Type B pancreatic cell (in vitro differentiated cells): Measurements from ENCODE around the gene CTDSP2. TPM values are rescaled to one million over a fixed set of nuclear protein-coding genes. Genes with fewer than 3 reads are reported as not detected.
A peak's percentile ranks its signal among the peaks of the same experiment; 100 is the strongest.

Experiments used
- DNase-seq: peaks from one replicate; pipeline ENCODE4 v3.0.0; 2021; ENCODE audit warnings: mixed read lengths; ENCODE audit not compliant: unreplicated experiment; ENCODE audit errors: extremely low spot score
- H3K27ac Mint-ChIP-seq: 2 replicates; pipeline ENCODE4 v1.8.0; 2021; ENCODE audit warnings: mild to moderate bottlenecking, mixed read lengths
- H3K27me3 Mint-ChIP-seq: 2 replicates; pipeline ENCODE4 v1.8.0; 2021; ENCODE audit warnings: mixed read lengths
- H3K36me3 Mint-ChIP-seq: 2 replicates; pipeline ENCODE4 v1.8.0; 2021; ENCODE audit warnings: mixed read lengths
- H3K4me1 Mint-ChIP-seq: one replicate; pipeline ENCODE4 v1.8.0; 2021; ENCODE audit warnings: mixed read lengths; ENCODE audit not compliant: unreplicated experiment
- H3K4me3 Mint-ChIP-seq: 2 replicates; pipeline ENCODE4 v1.8.0; 2021; ENCODE audit warnings: mild to moderate bottlenecking, mixed read lengths
- H3K9me3 Mint-ChIP-seq: 2 replicates; pipeline ENCODE4 v1.8.0; 2021; ENCODE audit warnings: mixed read lengths
- total RNA-seq: library from RNA; stranded (reverse); gene quantifications from 2 replicates; pipeline ENCODE4 v1.2.1, GENCODE V29; 2021; ENCODE audit warnings: low replicate concordance
- TF ChIP-seq, protein P1 (sequence below): fragments of 200-600 bp; sonication (generic); conservative IDR thresholded peaks from 2 replicates; pipeline ENCODE4 v1.5.0; 2021; ENCODE audit warnings: antibody characterized with exemption, mild to moderate bottlenecking

The CTDSP2 gene
- total RNA-seq, 1 donor from 2014 or later = 183 TPM

DNA sequence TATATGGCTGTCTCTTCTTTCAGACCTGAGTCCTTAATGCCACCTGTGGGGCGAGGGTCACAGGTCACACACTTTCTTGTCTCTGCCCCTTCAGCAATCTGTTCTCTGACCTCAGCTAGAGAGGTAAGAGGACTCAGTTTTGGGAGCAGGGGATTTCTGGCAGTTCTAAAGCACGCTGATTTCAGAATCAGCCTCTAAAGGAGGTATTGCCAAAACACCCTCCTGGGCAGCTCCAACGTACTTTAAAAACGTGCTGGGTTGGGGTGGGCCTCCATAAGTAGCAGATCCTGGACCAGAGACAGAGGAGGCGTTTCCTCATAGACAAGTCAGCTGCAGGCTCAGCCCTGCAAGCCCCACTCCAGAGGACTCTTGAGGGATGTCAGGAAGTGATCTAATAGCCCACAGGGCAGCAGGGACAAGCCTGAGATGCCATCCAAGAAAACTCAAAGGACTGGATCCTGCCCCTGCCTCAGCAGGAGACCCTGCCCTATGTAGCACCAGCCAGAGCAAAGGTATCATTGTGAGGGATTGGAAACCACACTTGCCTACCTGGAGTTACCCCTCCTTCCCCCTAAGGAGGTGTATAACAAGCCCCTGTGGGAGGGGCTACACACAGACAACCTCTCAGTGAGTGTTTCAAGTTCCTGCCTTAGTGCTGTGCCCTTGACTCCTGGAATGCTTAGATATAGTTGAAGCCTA is 8.5 kb downstream of the CTDSP2 start:
- peaks cover 80% of the 10 kb centered on the region for H3K4me1 Mint-ChIP-seq
- H3K36me3 Mint-ChIP-seq = peaks cover 3% of the 10 kb centered on the region
- no peak for DNase-seq
- TF ChIP-seq, protein P1, sequence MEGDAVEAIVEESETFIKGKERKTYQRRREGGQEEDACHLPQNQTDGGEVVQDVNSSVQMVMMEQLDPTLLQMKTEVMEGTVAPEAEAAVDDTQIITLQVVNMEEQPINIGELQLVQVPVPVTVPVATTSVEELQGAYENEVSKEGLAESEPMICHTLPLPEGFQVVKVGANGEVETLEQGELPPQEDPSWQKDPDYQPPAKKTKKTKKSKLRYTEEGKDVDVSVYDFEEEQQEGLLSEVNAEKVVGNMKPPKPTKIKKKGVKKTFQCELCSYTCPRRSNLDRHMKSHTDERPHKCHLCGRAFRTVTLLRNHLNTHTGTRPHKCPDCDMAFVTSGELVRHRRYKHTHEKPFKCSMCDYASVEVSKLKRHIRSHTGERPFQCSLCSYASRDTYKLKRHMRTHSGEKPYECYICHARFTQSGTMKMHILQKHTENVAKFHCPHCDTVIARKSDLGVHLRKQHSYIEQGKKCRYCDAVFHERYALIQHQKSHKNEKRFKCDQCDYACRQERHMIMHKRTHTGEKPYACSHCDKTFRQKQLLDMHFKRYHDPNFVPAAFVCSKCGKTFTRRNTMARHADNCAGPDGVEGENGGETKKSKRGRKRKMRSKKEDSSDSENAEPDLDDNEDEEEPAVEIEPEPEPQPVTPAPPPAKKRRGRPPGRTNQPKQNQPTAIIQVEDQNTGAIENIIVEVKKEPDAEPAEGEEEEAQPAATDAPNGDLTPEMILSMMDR = no peak
- H3K9me3 Mint-ChIP-seq = no peaks in the 10 kb centered on the region
- H3K27me3 Mint-ChIP-seq = no peaks in the 10 kb centered on the region
- peak overlapping the region; percentile 87 for H3K27ac Mint-ChIP-seq
- peak overlapping the region; percentile 60 for H3K4me3 Mint-ChIP-seq

DNA sequence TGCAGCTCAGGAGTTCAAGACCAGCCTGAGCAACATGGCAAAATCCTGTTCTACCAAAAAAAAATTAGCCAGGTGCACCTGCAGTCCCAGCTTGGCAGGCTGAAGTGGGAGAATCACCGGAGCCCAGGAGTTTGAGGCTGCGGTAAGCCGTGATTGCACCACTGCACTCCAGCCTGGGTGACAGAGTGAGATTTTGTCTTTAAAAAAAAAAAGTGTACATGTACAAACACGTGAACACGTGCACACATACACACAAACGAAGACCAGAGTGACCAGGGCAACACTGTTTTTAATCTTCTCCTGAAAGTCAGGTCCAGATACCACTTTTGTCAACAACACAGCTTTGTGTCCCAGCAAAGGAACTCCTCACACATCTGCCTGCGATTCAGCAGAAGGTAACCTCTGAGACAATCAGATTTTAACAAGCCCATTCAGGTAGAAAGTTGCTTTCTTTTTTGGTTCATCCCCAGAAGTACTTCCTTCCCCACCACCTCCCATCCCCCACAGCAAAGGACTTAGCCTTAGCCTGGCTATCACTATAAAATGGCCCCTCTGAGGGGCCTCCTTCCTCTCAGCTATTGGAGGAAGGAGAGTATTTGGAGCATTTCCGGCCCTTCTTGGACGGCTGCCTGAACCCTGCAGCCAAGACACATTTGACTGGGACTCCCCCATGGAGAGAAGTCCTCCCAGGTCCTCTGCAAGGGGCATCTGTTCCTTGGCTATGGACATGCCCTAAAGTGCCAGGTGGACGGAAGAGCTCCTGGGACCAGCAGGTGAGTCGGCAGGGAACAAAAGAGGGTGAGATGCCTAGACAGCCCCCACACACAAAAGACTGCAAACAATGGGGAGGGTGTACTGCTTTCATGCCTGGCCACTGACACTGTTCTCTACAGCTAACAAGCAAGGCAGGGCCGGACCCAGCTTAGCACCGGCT is 9.8 kb downstream of the CTDSP2 start:
- DNase-seq = no peak
- H3K9me3 Mint-ChIP-seq = no peaks in the 10 kb centered on the region
- peak overlapping the region; percentile 83 for H3K4me3 Mint-ChIP-seq

DNA sequence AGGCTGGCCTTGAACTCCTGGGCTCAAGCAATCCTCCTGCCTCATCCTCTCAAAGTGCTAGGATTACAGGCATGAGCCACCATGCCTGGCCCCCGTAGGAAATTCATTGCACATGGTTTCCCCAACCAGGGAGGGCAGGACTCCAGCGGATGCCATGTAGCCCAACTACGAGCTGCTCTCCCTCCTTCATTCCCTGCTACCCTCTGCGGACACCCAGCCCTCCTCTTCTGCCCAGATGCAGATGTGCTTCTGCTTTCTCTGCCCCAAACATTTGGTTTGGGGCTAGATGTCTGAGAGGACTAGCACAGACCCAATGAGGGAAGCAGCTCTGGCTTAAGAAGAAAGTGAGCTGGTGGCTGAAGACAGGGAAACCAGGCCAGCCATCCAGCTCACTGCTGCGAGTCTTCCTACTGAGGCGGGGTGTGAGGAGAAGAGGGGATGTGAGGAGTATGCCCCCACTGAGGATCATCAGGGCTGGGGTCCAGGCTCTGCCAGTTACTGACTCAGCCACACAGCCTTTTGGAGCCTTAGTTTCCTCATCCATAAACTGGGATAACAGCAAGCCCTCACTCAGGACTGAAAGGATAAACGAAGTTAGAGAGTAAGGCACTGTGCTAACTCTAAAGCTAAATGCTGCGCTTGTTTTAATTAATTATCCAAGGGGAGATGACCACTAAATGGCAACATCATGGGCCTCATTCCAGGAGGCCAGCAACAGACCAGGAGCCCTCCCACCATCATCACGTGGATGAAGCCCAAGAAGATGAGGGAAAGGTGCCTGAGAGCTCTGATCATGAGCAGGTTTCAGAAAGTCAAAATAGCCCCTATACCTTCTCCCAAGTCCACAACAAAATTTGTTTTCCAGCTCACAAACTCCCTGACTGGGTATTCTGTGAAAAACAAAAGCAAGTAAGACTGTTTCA is 10.9 kb downstream of the CTDSP2 start:
- TF ChIP-seq, protein P1 = no peak
- H3K27me3 Mint-ChIP-seq = no peaks in the 10 kb centered on the region
- H3K4me1 Mint-ChIP-seq = peaks cover 65% of the 10 kb centered on the region
- H3K9me3 Mint-ChIP-seq = no peaks in the 10 kb centered on the region
- peak overlapping the region; percentile 29 for H3K27ac Mint-ChIP-seq
- H3K36me3 Mint-ChIP-seq = no peaks in the 10 kb centered on the region
- H3K4me3 Mint-ChIP-seq = no peak overlapping the region
- no peak for DNase-seq

More for the DNA sequence above, 9.8 kb downstream of the CTDSP2 start:
- Mint-ChIP-seq H3K4me1 (peaks cover 71% of the 10 kb centered on the region), H3K27me3 (no peaks in the 10 kb centered on the region), H3K27ac (peak overlapping the region; percentile 78), H3K36me3 (no peaks in the 10 kb centered on the region)
- TF ChIP-seq, protein P1 = no peak

DNA sequence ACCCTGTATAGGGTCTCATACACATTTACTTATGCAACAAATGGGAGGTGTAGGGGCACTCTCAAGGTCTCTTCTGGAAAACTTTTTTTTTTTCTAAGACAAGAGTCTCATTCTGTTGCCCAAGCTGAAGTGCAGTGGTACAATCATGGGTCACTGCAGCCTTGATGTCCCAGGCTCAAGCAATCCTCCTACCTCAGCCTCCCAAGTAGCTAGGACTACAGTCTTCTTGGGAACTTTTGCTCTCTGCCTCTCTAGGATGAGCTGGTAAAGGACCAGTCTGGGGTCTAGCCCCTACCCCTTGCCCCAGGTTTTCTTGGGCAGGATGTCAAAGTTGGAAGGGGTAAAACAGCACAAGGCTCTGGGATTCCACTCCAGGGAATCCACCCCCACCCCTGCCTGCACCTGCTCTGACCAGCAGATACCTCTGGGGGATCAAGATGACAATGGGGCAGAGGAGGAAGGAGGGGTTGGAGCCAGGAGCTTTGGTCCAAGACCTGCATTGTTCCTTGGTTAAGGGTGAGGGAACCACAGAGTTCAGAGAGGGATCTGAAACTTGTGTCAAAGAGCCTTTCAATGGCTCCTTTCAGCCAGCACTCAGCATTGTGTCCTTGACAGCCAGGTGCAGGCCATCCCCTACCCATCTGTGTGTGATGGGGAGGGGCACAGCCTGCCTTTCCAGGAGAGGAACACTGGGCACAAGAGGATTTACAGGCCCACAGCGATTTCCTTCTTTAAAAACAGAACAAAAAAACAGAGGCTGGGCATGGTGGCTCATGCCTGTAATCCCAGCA is 12.2 kb downstream of the CTDSP2 start:
- peaks cover 52% of the 10 kb centered on the region for H3K4me1 Mint-ChIP-seq

More for the DNA sequence above, 12.2 kb downstream of the CTDSP2 start:
- Mint-ChIP-seq H3K27ac (peak overlapping the region; percentile 39), H3K4me3 (no peak overlapping the region), H3K9me3 (no peaks in the 10 kb centered on the region), H3K36me3 (no peaks in the 10 kb centered on the region), H3K27me3 (no peaks in the 10 kb centered on the region)
- TF ChIP-seq, protein P1 = no peak
- no peak for DNase-seq
